GM12878 (cell line): ENCODE measurements around the gene C1S. TPM values are rescaled to one million over a fixed set of nuclear protein-coding genes. Genes with fewer than 3 reads are reported as not detected.
A peak's percentile ranks its signal among the peaks of the same experiment; 100 is the strongest.

Experiments
- CEBPB ChIP-seq, 2 experiments: fragments of 150-350 bp in 1 of 2; IDR thresholded peaks; 2 replicates each; pipeline ENCODE4 v1.6.1; 2012 to 2014; ENCODE audit warnings: low read depth in 2 of 2, low read length in 2 of 2, borderline replicate concordance in 1 of 2, inconsistent platforms in 1 of 2
- MEF2B ChIP-seq: fragments of 450-650 bp; IDR thresholded peaks from 2 replicates; pipeline ENCODE4 v1.6.1; 2018; ENCODE audit warnings: mild to moderate bottlenecking, moderate library complexity; ENCODE audit not compliant: partially characterized antibody, poor library complexity, severe bottlenecking
- NFXL1 ChIP-seq: fragments of 450-650 bp; IDR thresholded peaks from 2 replicates; pipeline ENCODE4 v1.6.1; 2017; ENCODE audit warnings: antibody characterized with exemption, mild to moderate bottlenecking, borderline replicate concordance
- PBX3 ChIP-seq: IDR thresholded peaks from 2 replicates; pipeline ENCODE4 v1.6.1; 2011; ENCODE audit warnings: mild to moderate bottlenecking, low read depth, low read length, moderate library complexity; ENCODE audit not compliant: insufficient replicate concordance
- SMAD5 ChIP-seq: IDR thresholded peaks from 2 replicates; pipeline ENCODE4 v1.6.1; 2016; ENCODE audit warnings: antibody characterized with exemption, low read depth
- SREBF2 ChIP-seq: IDR thresholded peaks from 2 replicates; pipeline ENCODE4 v1.6.1; 2012; ENCODE audit warnings: mild to moderate bottlenecking, low read length
- STAT1 ChIP-seq: fragments of 450-650 bp; conservative IDR thresholded peaks from 2 replicates; pipeline ENCODE4 v1.6.1; 2014; ENCODE audit warnings: antibody characterized with exemption, mild to moderate bottlenecking
- TBL1XR1 ChIP-seq: IDR thresholded peaks from 2 replicates; pipeline ENCODE4 v1.6.1; 2012; ENCODE audit warnings: low read depth, low read length, improper control_type of control experiment
- ZBTB11 ChIP-seq: fragments of 450-650 bp; formaldehyde crosslinking; IDR thresholded peaks from 2 replicates; pipeline ENCODE4 v1.5.0; 2022; ENCODE audit warnings: mild to moderate bottlenecking, missing genetic modification characterization
- ZNF687 ChIP-seq: fragments of 450-650 bp; IDR thresholded peaks from 2 replicates; pipeline ENCODE4 v1.6.1; 2017; ENCODE audit warnings: mild to moderate bottlenecking, moderate library complexity
- polyA plus RNA-seq, 11 experiments: library from polyadenylated mRNA; depleted of rRNA in 4 of 11; unstranded in 6 of 11; stranded (reverse) in 5 of 11; fragments of >200 nt; fragmentation: Nextera tagmentation in 4 of 11; fragmentation: Illumina TruSeq in 1 of 11; extraction: Ambion mirVana in 4 of 11; extraction: Trizol in 1 of 11; gene quantifications; 1 replicate in 1 of 11; 2 replicates in 10 of 11; pipeline versions ENCODE4 v1.2.1 to v1.2.3, GENCODE V29; 2011 to 2016; ENCODE audit warnings: inconsistent platforms in 2 of 11, missing spikeins in 2 of 11, low read depth in 1 of 11
- total RNA-seq, 4 experiments: library from RNA; depleted of rRNA in 3 of 4; stranded (reverse); fragments of >200 nt in 3 of 4; fragmentation: Illumina TruSeq in 1 of 4; extraction: Trizol in 1 of 4; gene quantifications; 2 replicates each; pipeline versions ENCODE4 v1.2.1 to v1.2.3, GENCODE V29; 2013 to 2021

Gene C1S
- total and polyA plus RNA-seq, 10 of the 15 experiments (the other 5 are each of a cell fraction or from before 2014, with no cell fraction given), result 0.10 to 1.4 (median 0.42) TPM

- TF ChIP-seq ZNF687 (no peak), CEBPB (IDR thresholded peaks at IDR 0.05; ENCODE audit: borderline replicate concordance in 1 of 2, low read depth in 2 of 2, low read length in 2 of 2) (peak in 1 of 2 experiments; percentile 72; a peak in 2 of 4 replicates), PBX3 (no peak), SREBF2 (no peak), ZBTB11 (CRISPR knock-in tag) (no peak), SMAD5 (no peak), TBL1XR1 (no peak), NFXL1 (no peak), STAT1 (no peak), MEF2B (no peak)
These were observed 48.5 kb downstream of the C1S start, which contains the start of gene C1RL (continued) for GRCh38 chr12:7108796-7109571.
